HG03060 (cell line): Measurements from ENCODE around the gene GART.
"Not testable (repeated sequence)": the region's sequence is repeated elsewhere in the genome, so short reads cannot be mapped to it uniquely, and the experiment has no call there.

ENCODE experiments used
- ATAC-seq: cut with Tn5 transposase; IDR thresholded peaks from one replicate; pipeline ENCODE4 v1.9.1; 2021; ENCODE audit warnings: low read depth, moderate number of reproducible peaks; ENCODE audit not compliant: unreplicated experiment

GART gene

DNA sequence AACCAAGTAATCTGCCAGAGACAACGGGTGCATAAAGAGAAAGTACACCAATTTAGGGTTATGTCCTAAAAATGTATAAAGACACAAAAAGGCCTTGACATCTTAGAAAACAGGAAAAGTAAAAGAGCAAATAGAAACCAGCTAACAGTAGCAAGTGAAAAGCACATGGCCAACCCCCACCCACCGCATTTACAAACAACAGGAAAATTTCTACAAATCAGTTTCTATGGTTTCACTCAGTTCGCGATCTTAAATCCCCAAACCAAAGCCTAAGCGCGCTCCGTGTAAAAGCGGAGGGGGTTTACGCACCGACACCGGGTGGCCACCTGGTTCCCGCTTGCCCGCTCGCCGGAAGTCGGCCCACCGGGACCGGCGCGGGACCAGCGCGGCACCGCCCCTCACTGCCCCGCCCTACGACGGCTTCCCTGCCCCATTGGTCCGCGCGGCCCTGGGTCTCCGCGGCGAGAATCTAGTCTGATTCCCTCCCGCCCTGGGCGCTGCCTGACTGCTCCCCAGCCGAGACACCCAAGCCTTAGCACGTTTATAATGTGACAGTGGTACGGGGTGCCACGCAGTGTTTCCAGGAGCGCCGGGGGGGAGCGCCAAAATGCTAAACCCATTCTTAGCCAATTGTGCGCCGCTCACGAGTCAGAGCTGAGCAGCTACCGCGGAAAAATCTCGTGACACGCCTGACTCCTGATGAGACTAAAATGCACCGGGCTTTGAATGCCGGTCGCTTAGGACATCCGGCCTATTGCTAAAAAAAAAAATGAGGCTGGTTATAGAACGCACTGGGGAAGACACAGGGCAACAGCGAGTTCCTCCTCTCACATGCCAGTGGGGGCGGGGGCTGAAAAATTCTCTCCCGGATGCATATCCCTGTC is at the start of gene GART:
Gene GART (minus strand): TSS at position 362 of the 884 bp plus-strand sequence. CDS start 2,802 bp downstream, outside the sequence.
- ATAC-seq: peak; percentile 19

DNA sequence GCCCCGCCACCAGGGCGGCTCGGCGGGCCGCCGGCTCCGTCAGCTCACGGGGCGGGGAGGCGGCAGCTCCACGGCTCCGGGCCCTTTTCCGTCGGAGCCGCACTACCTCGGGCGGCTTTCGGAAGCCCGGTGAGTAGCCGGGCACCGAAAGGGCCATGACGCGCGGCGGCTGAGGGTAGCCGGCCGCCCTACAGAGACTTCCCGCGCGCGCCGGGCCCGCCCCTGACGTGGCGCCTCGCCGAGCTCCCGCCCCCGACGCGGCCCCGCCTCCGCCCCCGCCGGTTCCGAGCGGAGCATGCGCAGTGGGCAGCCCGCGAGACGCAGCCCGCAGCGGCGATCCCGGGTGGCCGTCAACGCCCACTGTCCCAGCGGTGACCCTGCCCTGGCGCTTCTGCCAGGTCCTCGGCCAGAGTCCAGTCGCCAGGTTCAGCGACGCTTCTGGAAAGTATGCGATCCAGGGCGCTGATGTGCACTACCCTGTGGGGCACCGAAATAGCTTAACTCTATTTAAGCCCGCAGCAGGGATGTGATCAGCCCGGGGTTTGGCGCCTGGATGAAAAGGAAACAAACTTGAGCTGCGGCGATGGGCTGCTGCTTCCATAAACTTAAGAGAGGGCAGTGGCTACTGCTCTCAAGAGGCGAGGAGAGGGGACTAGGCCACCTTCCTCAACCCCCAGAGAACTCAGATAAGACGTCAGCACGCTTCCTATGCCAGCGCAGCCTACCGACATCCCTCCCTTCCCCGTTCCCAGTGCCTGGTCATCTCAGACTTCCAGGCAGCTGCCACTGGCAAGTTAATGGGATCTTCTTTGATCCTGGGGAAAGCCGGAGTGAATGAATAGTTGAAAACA is 46.8 kb upstream of the GART start, which contains the start of gene DONSON:
Gene DONSON (minus strand): TSS at position 200 of the 851 bp plus-strand sequence. CDS start 43 bp downstream, at position 157.
- ATAC-seq: peak; percentile 66

DNA sequence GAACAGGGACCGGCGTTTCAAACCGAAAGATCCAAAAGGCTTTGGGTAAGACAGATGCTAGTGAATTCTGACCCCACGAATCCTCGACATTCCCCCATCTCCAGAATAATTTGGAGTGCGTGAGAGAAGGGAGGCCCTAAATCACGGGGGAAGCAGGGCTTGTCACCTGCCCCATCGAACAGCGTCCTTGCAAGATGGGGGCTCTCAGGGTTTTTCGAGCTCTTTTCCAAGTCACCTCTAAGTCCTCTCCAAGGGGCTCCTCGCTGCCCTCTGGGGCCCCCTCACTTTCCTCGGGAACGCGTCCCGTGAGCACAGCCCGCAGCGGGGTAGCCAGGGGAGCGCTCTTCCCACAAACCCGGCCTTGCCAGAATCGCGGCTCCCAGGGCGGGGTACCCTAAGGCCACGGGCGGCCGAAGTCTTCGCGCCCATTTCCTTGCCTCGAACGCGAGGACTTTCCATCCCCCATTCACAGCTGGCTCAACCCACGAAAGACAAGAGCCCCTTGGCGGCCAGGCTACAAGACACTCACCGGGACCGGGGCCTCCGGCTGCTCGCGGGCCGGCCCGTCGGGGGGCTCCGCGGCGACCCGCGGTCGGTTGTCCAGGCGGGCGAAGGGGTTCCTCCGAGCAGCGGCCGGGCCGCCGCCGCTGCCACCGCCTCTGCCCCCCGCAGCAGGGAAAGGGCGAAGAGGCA is 46.0 kb upstream of the GART start:
- peak; percentile 19 for ATAC-seq

DNA sequence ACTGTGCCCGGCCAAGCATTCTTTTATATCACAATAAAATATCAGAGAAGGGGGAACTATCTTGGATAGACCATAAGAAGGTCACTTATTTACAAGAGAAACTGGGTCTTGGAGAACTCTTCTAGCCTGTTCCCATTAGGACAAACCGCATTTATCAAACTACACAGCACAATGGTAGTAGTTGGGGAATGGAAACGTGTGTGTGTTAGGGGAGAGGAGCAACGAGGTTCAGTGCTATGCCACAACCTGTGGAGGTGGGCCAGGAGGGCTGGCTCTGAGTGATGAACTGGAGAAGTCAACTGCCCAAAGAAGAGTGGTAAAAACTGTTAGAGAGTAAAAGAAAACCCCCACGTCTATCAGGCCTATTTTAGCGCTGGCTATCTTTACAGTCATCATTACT is 45.0 kb upstream of the GART start:
- no peak for ATAC-seq

DNA sequence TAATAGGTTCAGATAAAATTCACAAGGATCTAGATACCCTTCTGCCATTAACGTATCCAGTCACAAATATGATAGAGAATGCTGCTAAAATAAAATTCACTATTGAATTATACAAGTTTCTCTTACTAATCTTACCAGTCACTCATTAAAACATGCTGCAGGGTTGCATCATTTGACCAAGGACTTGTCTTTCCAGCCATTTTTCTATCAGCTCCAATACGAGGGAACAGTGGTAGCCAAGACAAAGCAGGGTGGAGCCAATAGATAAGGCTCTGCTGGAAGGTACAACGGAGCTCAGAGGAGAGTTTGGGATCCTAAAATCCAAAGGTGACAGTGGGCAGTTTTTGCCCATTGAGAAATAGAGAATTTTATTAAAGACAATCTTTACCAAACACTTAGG is 42.5 kb upstream of the GART start:
- no peak for ATAC-seq

DNA sequence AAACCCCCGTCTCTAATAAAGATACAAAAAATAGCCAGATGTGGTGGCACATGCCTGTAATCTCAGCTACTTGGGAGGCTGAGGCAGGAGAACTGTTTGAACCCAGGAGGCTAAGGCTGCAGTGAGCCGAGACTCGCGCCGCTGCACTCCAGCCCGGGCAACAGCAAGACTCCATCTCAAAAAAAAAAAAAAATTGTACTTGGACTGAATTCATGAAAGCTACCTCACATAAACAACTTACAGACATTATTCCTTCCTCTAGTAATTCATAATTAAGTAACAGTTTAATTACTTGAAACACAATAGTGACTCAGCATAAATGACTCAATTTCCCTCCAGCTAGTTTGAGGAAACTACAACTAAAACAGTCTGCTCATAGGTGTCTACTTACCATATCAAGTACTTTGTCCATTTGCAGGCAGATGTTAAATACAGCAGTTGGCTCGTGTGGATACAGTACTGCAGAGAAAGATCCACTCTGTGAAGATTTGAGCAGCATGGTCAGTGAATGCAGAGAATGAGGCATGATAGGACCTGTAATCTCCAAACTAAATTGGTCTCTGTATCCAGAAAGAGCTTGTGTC is 37.1 kb upstream of the GART start:
- no peak for ATAC-seq

DNA sequence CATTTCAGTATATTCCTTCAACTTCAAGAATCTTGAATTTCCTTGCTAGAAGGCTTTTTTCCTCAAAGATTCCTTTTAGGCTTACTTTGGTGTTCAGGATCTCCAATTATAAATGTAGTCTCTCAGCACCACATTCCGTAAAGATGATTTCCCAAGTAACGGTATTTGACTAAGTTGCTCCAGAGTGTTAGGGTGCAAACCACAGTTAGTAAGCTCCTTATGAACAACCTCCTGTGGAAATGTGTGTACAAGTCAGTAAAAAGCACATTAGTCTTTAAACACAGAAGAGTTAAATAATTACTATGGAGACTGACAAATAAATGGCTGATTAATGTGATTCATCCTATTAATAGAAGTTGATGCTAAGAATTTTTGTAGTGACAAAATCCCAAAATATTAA is 36.3 kb upstream of the GART start:
- no peak for ATAC-seq

DNA sequence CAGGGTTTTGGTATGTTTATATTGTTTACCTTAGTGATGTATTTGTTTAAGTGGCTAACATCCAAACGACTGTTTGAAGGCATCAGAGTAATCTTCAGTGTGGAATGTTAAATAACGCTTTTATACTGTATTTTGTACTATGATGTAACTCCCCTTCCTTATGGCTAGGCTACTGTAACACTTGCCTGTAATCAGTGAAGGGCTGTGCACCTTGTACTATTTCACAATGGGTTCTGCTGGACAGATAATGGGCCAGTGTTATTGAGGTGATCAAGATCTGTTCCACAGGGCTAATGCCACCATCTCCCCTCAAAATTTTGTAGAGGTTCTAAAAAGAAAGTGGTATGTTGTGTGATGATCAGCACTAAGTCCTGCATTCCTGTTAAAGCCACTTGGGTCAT is 34.8 kb upstream of the GART start:
- ATAC-seq: not testable (repeated sequence)

- ATAC-seq: no peak
Measured at GRCh38 chr21:33572350-33572749, 30.4 kb upstream of the GART start.

DNA sequence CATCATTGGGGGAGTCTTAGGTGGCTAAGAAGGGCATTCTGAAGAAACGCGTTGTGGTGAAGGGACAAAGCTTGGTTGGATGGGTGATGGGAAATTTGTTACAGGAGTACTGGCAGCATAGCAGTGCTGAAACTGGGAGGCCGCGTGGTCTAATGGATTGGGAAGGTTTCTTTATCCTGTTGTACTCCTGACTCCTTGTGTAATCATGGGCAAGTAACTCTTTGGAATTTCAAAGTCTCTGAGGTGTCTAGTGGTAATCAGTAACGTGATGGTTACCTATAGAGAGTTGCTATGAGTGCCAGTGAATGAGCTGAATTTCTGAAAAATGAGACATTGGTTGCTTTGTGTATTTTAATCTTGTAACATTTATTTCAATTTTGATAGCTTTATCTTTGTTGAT is 28.1 kb upstream of the GART start:
- no peak for ATAC-seq

DNA sequence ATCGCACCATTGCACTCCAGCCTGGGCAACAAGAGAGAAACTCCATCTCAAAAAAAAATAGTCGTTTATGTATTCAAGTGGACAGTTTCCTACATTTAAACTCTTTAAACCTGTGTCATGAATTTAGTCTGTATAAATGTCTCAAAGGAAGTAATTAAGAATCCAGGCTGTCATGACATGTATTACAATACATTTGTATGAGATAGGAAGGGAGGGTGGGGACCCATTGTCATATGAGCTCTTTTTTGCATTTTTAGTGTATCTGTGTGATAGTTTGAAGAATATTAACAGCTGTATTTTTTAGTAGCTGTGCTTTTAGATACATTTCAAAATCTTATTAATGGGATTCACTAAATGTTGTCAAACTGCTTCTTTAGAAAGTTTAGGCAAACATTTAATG is 26.5 kb upstream of the GART start:
- no peak for ATAC-seq

DNA sequence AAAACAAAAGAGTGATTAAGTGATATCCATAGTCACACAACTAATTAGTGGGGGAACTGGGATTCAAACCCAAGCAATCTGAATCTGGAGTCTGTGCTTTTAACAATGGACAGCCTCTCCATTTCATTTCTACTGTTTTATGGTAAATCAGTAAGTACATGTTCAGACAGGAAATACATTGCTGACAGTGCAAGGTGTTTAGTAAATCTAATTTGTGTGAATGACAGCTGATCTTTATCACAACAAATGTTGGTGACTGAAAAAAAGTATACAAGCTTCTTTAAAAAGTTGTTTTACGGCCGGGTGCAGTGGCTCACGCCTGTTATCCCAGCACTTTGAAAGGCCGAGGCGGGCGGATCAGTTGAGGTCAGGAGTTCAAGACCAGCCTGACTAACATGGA is 26.0 kb upstream of the GART start:
- ATAC-seq: no peak

DNA sequence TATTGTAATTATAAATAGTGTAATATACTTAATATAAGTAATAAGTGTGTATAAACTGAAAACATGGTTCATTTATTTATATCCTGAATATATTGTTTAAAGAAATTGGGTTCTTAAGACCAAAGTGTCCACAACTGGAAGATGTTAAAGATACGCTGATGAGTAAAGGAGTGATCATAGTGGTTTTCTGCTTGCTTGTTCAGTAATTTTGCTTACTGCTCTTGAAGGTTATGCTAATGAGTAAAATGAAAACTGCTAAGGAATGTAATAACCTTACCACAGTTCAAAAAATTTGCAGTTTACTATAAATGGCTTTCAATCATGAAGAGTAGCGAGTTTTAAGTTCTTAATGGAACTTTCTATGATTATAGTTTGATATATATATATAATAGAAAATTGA is 24.6 kb upstream of the GART start:
- ATAC-seq: no peak

DNA sequence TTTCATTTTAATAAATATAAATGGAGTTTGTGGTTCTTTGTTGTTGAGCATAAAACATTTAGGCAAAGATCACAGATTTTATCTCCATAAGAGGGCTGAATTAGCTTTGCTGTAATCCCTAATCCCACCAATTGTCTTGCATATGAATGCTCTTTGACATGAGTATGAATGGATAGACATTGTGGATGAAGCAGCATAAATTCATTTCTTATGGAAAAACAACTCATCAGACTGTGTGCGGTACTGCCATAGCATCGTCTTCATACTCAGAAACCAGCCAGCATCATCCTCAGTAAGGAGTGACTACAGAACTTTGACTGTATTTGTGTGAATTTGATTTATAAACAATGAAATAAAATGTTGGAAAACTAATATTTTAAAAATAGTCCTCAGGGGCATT is 20.5 kb upstream of the GART start:
- no peak for ATAC-seq

GRCh38 chr21:33561373-33561772 is 19.5 kb upstream of the GART start:
- no peak for ATAC-seq

DNA sequence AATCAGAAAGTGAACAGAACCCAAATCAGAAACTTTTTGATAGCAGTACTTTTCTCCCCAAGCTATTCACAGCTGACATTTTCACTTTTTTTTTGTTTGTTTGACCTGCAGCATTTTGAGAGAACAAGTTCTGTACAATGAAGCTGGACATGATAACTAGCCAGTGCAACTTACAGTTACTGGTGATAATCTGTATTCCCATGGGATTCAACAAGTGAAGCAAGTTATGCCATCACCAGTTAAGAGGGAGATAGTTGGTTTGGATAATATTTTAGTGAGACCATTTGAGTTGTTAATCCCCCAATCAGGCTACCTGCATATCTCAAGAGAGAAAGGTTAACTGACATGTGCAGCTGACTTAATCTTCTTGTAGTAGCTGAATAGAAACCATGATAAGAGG is 19.0 kb upstream of the GART start:
- ATAC-seq: no peak

- no peak for ATAC-seq
Measured at GRCh38 chr21:33559813-33560212, 17.9 kb upstream of the GART start.

- ATAC-seq: no peak
Measured at GRCh38 chr21:33558777-33559421, 17.0 kb upstream of the GART start.

DNA sequence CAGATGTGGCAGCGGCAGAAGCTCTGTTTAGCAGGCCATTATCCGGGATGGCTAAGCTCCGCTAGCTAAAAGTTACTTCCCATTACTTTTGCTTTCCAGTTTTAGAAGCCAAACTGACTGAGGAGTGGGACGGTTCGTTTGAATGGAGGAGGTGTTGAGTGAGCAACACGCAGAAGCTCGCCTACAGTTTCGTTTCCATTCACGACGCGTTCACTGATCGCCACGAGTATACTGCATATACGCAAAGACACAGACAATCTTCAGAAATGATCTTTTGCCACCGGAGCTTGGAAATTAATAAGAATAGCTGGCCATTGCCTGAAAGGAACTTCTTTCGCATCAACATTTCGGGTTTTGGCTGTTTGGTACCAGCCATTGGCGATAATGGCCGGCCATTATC is 15.5 kb upstream of the GART start:
- no peak for ATAC-seq

- ATAC-seq: no peak
Measured at GRCh38 chr21:33554982-33555344, 13.0 kb upstream of the GART start.
